ENCODE data around the gene HSPA9. TPM values are rescaled to one million over a fixed set of nuclear protein-coding genes. Genes with fewer than 3 reads are reported as not detected.

The HSPA9 gene
- total and polyA plus RNA-seq, 10 of the 15 experiments (the other 5 are each of a cell fraction or from before 2014, with no cell fraction given), result 145 to 455 (median 343) TPM

DNA sequence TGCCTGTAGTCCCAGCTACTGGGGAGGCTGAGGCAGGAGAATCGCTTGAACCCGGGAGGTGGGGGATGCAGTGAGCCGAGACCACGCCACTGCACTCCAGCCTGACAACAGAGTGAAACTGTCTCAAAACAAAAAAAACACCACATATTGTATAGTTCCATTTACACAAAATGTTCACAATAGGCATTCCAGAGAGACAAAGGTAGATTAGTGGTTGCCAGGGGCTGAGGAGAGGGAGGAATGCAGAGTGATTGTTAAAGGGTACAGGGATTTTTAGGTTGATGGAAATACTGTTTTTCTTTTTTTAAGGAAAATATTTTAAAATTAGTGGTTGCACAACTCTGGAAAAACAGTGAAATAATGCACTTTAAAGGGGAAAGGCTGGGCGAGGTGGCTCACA, 51.8 kb downstream of the HSPA9 start (continued):
- TF ChIP-seq, protein P1, sequence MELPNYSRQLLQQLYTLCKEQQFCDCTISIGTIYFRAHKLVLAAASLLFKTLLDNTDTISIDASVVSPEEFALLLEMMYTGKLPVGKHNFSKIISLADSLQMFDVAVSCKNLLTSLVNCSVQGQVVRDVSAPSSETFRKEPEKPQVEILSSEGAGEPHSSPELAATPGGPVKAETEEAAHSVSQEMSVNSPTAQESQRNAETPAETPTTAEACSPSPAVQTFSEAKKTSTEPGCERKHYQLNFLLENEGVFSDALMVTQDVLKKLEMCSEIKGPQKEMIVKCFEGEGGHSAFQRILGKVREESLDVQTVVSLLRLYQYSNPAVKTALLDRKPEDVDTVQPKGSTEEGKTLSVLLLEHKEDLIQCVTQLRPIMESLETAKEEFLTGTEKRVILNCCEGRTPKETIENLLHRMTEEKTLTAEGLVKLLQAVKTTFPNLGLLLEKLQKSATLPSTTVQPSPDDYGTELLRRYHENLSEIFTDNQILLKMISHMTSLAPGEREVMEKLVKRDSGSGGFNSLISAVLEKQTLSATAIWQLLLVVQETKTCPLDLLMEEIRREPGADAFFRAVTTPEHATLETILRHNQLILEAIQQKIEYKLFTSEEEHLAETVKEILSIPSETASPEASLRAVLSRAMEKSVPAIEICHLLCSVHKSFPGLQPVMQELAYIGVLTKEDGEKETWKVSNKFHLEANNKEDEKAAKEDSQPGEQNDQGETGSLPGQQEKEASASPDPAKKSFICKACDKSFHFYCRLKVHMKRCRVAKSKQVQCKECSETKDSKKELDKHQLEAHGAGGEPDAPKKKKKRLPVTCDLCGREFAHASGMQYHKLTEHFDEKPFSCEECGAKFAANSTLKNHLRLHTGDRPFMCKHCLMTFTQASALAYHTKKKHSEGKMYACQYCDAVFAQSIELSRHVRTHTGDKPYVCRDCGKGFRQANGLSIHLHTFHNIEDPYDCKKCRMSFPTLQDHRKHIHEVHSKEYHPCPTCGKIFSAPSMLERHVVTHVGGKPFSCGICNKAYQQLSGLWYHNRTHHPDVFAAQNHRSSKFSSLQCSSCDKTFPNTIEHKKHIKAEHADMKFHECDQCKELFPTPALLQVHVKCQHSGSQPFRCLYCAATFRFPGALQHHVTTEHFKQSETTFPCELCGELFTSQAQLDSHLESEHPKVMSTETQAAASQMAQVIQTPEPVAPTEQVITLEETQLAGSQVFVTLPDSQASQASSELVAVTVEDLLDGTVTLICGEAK (IDR thresholded peaks at IDR 0.05; ENCODE audit: borderline replicate concordance), result no peak

DNA sequence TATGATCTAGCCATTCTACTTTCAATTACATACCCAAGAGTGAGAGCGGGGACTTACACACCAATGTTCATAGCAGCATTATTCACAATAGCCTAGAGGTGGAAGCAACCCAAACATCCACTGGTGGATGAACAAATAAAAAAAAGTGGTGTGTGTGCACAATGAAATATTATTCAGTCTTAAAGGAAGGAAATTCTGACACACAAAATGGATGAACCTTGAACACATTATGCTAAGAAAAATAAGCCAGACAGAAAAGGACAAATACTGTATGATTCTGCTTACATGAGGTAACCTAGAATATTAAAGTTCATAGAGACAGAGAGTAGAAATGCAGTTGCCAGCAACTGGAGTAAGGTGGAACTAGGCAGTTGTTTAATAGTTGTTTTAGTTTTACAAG, 54.2 kb downstream of the HSPA9 start:
- no TSS peak for BruUV-seq (replicated peaks)
- ChIA-PET SMC1A (ENCODE audit: uncharacterized antibody, unreplicated experiment) (no interaction called here), CTCF (interaction anchor here (0.6 kb wide), 1 partner anchor 304 kb away, joined by 3 read pairs; no protein-coding TSS in a partner anchor), POLR2A (no interaction called here), RAD21 (ENCODE audit: unreplicated experiment) (no interaction called here)
- FAIRE-seq (peak; percentile 13), ATAC-seq (no peak), DNase-seq (ENCODE audit: low read depth, low spot score) (no peak)
- Histone ChIP-seq H4K20me1 (ENCODE audit: control insufficient read depth, insufficient read depth) (no peaks in the 10 kb centered on the region), H3K4me3 (no peak overlapping the region), H2AFZ (ENCODE audit: control insufficient read depth, low read depth, low read length) (no peak overlapping the region), H3K27ac (ENCODE audit: control insufficient read depth, insufficient read depth) (no peak overlapping the region), H3K9ac (ENCODE audit: control insufficient read depth, insufficient read depth, low read length) (no peak overlapping the region), H3K4me2 (ENCODE audit: control insufficient read depth, insufficient read depth) (no peak overlapping the region), H3K27me3 (replicated peaks in 1 of 2; ENCODE audit: control insufficient read depth in 2 of 2, insufficient read depth in 2 of 2, low read length in 1 of 2) (no peaks in the 10 kb centered on the region), H3K79me2 (ENCODE audit: control insufficient read depth, insufficient read depth, low read length) (peaks cover 33% of the 10 kb centered on the region), H3K36me3 (ENCODE audit: control insufficient read depth in 2 of 2, insufficient read depth in 2 of 2, low read length in 1 of 2) (peaks cover 6 to 12% of the 10 kb centered on the region in 2 experiments; a peak in 3 of 4 replicates), H3K9me3 (replicated peaks; ENCODE audit: control insufficient read depth, insufficient read depth, low read length) (no peaks in the 10 kb centered on the region), H3K4me1 (ENCODE audit: control insufficient read depth, insufficient read depth, low read length) (no peaks in the 10 kb centered on the region)
- 100% methylated on average over 1 of the region's 1 CpG for WGBS (ENCODE audit: insufficient coverage, insufficient replicate concordance, low lambda C conversion rate, missing lambda C conversion rate)
- intact Hi-C loops (cut with micrococcal nuclease; ENCODE audit: unreplicated experiment), result no loop called here
- in situ Hi-C loops (cut with MboI), result loop anchor here (25.0 kb wide), 1 partner anchor 334 kb away; the partner anchor contains the start of genes BRD8 and KIF20A
- TF ChIP-seq TCF3 (IDR thresholded peaks at IDR 0.05; ENCODE audit: borderline replicate concordance, insufficient read depth, low read depth, low read length) (no peak), CHD2 (IDR thresholded peaks at IDR 0.05; ENCODE audit: borderline replicate concordance, low read depth, low read length) (no peak), HCFC1 (IDR thresholded peaks at IDR 0.05; ENCODE audit: low read length) (no peak), CBX3 (IDR thresholded peaks at IDR 0.05; ENCODE audit: borderline replicate concordance, low read depth) (no peak)
- TF ChIP-seq, protein P2, sequence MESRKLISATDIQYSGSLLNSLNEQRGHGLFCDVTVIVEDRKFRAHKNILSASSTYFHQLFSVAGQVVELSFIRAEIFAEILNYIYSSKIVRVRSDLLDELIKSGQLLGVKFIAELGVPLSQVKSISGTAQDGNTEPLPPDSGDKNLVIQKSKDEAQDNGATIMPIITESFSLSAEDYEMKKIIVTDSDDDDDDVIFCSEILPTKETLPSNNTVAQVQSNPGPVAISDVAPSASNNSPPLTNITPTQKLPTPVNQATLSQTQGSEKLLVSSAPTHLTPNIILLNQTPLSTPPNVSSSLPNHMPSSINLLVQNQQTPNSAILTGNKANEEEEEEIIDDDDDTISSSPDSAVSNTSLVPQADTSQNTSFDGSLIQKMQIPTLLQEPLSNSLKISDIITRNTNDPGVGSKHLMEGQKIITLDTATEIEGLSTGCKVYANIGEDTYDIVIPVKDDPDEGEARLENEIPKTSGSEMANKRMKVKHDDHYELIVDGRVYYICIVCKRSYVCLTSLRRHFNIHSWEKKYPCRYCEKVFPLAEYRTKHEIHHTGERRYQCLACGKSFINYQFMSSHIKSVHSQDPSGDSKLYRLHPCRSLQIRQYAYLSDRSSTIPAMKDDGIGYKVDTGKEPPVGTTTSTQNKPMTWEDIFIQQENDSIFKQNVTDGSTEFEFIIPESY (IDR thresholded peaks at IDR 0.05), result no peak
- TF ChIP-seq, protein P3, sequence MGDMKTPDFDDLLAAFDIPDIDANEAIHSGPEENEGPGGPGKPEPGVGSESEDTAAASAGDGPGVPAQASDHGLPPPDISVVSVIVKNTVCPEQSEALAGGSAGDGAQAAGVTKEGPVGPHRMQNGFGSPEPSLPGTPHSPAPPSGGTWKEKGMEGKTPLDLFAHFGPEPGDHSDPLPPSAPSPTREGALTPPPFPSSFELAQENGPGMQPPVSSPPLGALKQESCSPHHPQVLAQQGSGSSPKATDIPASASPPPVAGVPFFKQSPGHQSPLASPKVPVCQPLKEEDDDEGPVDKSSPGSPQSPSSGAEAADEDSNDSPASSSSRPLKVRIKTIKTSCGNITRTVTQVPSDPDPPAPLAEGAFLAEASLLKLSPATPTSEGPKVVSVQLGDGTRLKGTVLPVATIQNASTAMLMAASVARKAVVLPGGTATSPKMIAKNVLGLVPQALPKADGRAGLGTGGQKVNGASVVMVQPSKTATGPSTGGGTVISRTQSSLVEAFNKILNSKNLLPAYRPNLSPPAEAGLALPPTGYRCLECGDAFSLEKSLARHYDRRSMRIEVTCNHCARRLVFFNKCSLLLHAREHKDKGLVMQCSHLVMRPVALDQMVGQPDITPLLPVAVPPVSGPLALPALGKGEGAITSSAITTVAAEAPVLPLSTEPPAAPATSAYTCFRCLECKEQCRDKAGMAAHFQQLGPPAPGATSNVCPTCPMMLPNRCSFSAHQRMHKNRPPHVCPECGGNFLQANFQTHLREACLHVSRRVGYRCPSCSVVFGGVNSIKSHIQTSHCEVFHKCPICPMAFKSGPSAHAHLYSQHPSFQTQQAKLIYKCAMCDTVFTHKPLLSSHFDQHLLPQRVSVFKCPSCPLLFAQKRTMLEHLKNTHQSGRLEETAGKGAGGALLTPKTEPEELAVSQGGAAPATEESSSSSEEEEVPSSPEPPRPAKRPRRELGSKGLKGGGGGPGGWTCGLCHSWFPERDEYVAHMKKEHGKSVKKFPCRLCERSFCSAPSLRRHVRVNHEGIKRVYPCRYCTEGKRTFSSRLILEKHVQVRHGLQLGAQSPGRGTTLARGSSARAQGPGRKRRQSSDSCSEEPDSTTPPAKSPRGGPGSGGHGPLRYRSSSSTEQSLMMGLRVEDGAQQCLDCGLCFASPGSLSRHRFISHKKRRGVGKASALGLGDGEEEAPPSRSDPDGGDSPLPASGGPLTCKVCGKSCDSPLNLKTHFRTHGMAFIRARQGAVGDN (IDR thresholded peaks at IDR 0.05), result no peak
- TF ChIP-seq, protein P4, sequence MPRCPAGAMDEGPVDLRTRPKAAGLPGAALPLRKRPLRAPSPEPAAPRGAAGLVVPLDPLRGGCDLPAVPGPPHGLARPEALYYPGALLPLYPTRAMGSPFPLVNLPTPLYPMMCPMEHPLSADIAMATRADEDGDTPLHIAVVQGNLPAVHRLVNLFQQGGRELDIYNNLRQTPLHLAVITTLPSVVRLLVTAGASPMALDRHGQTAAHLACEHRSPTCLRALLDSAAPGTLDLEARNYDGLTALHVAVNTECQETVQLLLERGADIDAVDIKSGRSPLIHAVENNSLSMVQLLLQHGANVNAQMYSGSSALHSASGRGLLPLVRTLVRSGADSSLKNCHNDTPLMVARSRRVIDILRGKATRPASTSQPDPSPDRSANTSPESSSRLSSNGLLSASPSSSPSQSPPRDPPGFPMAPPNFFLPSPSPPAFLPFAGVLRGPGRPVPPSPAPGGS (IDR thresholded peaks at IDR 0.05; ENCODE audit: borderline replicate concordance, insufficient read depth, low read depth, low read length, poor library complexity, severe bottlenecking), result no peak
